Neutrophil (primary cell): ENCODE measurements around the gene AGAP1.

Experiments used
- H3K27ac ChIP-seq: fragments of 200-600 bp; sonication (generic); 2 replicates; pipeline ENCODE4 v1.5.1; 2016; ENCODE audit warnings: mild to moderate bottlenecking, moderate library complexity
- H3K27me3 ChIP-seq: fragments of 200-600 bp; sonication (generic); 2 replicates; pipeline ENCODE4 v1.6.0; 2016; ENCODE audit warnings: mild to moderate bottlenecking
- H3K36me3 ChIP-seq: fragments of 200-600 bp; sonication (generic); 2 replicates; pipeline ENCODE4 v1.5.1; 2017
- H3K4me1 ChIP-seq, 2 experiments: fragments of 200-600 bp in 1 of 2; sonication (generic) in 1 of 2; 1 replicate in 1 of 2; 2 replicates in 1 of 2; pipeline versions ENCODE4 v1.5.1 to v1.6.1; 2013 to 2016; ENCODE audit warnings: low read depth in 1 of 2, low read length in 1 of 2, mild to moderate bottlenecking in 1 of 2, moderate library complexity in 1 of 2; ENCODE audit not compliant: control insufficient read depth in 1 of 2, insufficient read depth in 1 of 2
- H3K4me3 ChIP-seq, 2 experiments: fragments of 200-600 bp in 1 of 2; sonication (generic) in 1 of 2; 1 replicate in 1 of 2; 2 replicates in 1 of 2; pipeline ENCODE4 v1.5.1; 2013 to 2016; ENCODE audit warnings: low read depth in 1 of 2, low read length in 1 of 2, mild to moderate bottlenecking in 1 of 2, moderate library complexity in 1 of 2
- H3K9me3 ChIP-seq: fragments of 200-600 bp; sonication (generic); 2 replicates; pipeline ENCODE4 v1.5.1; 2016
- CTCF ChIP-seq: fragments of 200-600 bp; sonication (generic); IDR thresholded peaks from 2 replicates; pipeline ENCODE4 v1.5.1; 2016; ENCODE audit warnings: antibody characterized with exemption

AGAP1 gene

GRCh38 chr2:235554936-235555335 lies 61.1 kb downstream of the AGAP1 start:
- no peaks in the 10 kb centered on the region for H3K4me1 ChIP-seq
- H3K36me3 ChIP-seq = no peaks in the 10 kb centered on the region
- no peak for TF ChIP-seq CTCF
- H3K27me3 ChIP-seq = peaks cover 25% of the 10 kb centered on the region
- H3K27ac ChIP-seq = no peak overlapping the region
- no peak overlapping the region for H3K4me3 ChIP-seq
- no peaks in the 10 kb centered on the region for H3K9me3 ChIP-seq

GRCh38 chr2:235555371-235555770 lies 61.5 kb downstream of the AGAP1 start:
- no peak for TF ChIP-seq CTCF
- Histone ChIP-seq H3K27ac (no peak overlapping the region), H3K4me1 (no peaks in the 10 kb centered on the region), H3K27me3 (peaks cover 25% of the 10 kb centered on the region), H3K36me3 (no peaks in the 10 kb centered on the region), H3K9me3 (no peaks in the 10 kb centered on the region), H3K4me3 (no peak overlapping the region)

GRCh38 chr2:235556086-235556485 lies 62.2 kb downstream of the AGAP1 start:
- TF ChIP-seq CTCF = no peak
- Histone ChIP-seq H3K9me3 (no peaks in the 10 kb centered on the region), H3K4me1 (no peaks in the 10 kb centered on the region), H3K36me3 (no peaks in the 10 kb centered on the region), H3K4me3 (no peak overlapping the region), H3K27me3 (peaks cover 25% of the 10 kb centered on the region), H3K27ac (no peak overlapping the region)

GRCh38 chr2:235556901-235557300 lies 63.1 kb downstream of the AGAP1 start:
- H3K27me3 ChIP-seq = peaks cover 20% of the 10 kb centered on the region
- H3K4me1 ChIP-seq = no peaks in the 10 kb centered on the region
- no peak overlapping the region for H3K4me3 ChIP-seq
- no peak overlapping the region for H3K27ac ChIP-seq
- no peaks in the 10 kb centered on the region for H3K9me3 ChIP-seq
- TF ChIP-seq CTCF = no peak
- no peaks in the 10 kb centered on the region for H3K36me3 ChIP-seq

- H3K4me3 ChIP-seq = no peak overlapping the region
- no peak for TF ChIP-seq CTCF
- peaks cover 10% of the 10 kb centered on the region for H3K27me3 ChIP-seq
- no peaks in the 10 kb centered on the region for H3K4me1 ChIP-seq
- no peaks in the 10 kb centered on the region for H3K9me3 ChIP-seq
- H3K27ac ChIP-seq = no peak overlapping the region
- no peaks in the 10 kb centered on the region for H3K36me3 ChIP-seq
Measured at GRCh38 chr2:235557903-235558302, 64.1 kb downstream of the AGAP1 start.

- no peak for TF ChIP-seq CTCF
- H3K4me3 ChIP-seq = no peak overlapping the region
Measured at GRCh38 chr2:235558572-235558971, 64.7 kb downstream of the AGAP1 start.

More at GRCh38 chr2:235558572-235558971, 64.7 kb downstream of the AGAP1 start:
- Histone ChIP-seq H3K27ac (no peak overlapping the region), H3K36me3 (no peaks in the 10 kb centered on the region), H3K9me3 (no peaks in the 10 kb centered on the region), H3K4me1 (no peaks in the 10 kb centered on the region), H3K27me3 (peaks cover 4% of the 10 kb centered on the region)
